Fibroblast of skin of right quadriceps (primary cell): Measurements from ENCODE around the gene WNT1.

Experiments
- DNase-seq: peaks from one replicate; pipeline ENCODE4 v3.0.0-alpha.2; 2013

Gene WNT1

GRCh38 chr12:48981757-48982157, 3.6 kb downstream of the WNT1 start:
- DNase-seq = no peak

DNA sequence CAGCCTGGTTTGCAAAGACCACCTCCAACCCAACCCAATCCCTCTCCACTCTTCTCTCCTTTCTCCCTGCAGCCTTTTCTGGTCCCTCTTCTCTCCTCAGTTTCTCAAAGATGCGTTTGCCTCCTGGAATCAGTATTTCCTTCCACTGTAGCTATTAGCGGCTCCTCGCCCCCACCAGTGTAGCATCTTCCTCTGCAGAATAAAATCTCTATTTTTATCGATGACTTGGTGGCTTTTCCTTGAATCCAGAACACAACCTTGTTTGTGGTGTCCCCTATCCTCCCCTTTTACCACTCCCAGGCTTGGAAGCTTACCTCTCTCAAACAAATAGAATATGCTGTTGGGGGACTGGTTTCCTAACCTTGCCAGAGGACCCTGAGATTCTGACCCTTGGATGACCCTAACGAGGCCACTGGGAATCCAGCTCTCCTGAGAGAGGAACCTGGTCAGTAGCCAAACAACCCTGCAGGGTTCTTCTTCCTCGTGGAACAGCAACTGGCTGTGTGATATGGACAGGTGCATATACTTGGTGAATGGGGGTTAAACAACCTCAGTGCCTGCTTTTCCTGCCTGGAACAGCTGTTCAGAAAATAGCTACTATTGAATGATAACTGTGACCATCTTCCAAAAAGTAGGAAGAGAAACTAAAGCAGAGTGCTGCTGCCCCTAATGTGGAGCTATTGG, 4.4 kb downstream of the WNT1 start:
- DNase-seq = no peak

DNA sequence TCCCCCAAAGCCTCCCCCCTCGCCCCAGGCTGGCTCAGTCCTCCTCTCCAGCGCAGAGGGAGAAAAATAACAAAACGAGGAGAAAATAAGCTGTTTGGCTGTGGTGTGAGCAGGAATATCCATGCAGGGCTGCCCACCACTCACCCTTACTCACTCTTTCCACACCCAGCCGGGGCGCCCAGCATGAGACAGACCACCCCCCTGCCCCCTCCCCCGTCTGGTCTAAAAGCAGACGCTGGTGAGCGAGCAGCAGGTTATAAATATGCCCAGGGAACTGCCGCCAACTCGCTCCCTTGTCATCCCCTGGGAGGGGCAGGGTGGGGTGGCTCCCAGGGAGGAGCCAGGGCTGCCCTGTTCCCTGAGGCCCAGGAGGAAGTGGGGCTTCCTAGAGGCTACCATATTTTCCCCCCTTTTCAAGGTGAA, 7.4 kb downstream of the WNT1 start:
- no peak for DNase-seq

- DNase-seq = no peak
Observed at GRCh38 chr12:48985901-48986300, 7.8 kb downstream of the WNT1 start.

DNA sequence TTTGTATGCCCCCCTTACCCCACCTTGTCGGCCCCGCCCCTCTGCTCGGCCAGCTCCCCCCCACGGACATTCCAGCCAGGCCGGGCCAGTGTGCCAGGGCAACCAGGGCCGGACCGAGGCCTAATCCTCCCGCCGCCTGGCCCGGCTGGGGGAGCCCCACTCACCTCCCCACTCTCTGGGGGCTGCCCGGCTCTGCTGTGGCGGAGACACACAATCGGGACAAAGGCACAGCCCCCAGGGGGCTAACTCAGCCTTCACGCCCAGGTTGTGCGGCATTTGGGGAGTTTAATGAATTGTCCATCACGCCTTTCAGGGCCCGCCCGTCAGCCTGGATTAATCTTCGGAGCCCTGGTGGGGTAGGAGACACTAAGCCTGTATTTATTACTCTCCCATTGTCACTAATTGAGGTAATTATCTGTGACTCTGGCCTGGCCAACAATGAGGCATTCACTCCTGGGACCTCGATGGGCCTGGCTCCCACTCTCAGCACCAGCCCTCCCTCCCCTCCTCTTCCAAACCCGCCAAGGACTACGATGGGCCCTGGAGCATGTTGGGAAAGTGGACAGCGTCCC, 8.7 kb downstream of the WNT1 start:
- DNase-seq = no peak

DNA sequence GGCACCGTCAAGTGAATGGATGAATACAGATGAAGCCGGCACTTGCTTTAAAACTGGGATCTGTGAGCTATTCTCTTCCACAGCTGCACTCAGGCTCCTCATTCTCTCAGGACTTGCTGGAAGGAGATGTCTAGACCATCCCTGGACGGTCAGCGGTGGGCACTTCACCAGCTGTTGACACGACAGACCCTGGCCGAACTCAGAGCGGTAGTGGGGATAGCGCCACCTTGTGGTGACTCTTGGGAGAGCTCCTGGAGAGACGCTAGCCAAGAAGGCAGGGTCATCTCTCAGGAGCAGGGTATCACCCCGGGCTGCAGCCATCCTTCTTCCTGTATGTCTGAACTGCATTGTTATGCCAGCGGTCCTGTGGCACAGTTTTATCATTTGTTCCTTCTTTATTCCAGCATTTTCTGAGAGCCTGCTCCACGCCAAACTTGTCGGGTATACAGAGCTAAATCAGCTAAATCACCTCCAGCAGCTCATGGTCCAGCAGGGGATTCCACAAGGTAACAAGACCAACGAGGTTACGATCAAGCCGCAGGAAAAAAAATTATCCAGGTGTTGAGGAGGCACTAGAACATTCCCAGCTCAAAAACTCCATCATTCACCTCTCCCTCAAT, 10.0 kb downstream of the WNT1 start:
- no peak for DNase-seq

- no peak for DNase-seq
Observed at GRCh38 chr12:48990552-48990951, 12.4 kb downstream of the WNT1 start.

DNA sequence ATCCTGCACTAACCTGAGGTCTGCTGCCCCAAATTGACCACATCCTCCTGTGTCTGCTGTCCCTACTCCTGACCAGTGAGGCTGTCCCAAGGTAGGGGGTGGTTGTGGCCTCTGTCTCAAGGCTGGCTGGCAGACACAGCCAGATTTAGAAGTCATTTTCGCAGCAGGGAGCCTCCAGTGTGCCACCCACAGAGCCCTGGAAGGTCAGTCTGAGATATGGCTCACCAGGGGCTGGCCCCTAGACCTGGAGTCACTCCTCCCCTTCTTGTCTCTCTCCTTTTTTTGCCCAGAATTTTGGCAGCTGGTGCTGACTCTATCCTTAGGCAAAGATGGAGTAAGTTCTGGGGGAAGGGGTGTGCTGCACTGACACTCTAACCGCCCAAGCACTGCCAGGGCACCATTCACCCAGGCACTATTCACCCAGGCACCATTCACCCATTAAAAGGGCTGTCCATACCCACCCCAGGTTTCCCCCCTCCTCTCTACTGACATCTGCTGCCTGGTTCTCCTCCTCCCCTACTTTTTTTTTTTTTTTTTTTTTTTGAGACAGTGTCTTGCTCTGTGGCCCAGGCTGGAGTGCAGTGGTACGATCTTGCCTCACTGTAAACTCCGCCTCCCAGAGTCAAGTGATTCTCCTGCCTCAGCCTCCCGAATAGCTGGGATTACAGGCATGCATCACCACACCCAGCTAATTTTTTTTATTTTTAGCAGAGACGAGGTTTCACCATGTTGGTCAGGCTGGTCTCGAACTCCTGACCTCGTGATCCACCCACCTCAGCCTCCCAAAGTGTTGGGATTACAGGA, 13.3 kb downstream of the WNT1 start:
- DNase-seq = no peak

DNA sequence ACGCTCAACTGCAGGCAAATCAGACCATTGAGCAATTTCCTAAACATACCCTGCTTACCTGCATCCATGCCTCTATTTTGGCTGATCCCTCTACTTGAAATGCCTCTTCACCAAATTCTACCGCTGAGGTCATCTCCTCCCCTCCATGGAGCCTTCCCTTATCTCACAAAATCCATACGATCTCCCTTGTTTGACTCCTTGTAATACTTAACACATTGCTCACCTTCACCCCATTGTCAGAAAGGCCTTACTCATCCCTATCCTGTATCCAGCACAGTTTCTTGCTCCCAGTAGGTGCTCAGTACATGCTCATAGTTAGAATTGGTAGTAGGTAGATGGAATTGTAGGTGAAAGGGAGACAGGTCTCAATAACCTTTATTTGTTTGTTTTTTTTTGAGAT, 15.7 kb downstream of the WNT1 start:
- no peak for DNase-seq

- DNase-seq = no peak
Observed at GRCh38 chr12:48994224-48995085, 16.3 kb downstream of the WNT1 start.

DNA sequence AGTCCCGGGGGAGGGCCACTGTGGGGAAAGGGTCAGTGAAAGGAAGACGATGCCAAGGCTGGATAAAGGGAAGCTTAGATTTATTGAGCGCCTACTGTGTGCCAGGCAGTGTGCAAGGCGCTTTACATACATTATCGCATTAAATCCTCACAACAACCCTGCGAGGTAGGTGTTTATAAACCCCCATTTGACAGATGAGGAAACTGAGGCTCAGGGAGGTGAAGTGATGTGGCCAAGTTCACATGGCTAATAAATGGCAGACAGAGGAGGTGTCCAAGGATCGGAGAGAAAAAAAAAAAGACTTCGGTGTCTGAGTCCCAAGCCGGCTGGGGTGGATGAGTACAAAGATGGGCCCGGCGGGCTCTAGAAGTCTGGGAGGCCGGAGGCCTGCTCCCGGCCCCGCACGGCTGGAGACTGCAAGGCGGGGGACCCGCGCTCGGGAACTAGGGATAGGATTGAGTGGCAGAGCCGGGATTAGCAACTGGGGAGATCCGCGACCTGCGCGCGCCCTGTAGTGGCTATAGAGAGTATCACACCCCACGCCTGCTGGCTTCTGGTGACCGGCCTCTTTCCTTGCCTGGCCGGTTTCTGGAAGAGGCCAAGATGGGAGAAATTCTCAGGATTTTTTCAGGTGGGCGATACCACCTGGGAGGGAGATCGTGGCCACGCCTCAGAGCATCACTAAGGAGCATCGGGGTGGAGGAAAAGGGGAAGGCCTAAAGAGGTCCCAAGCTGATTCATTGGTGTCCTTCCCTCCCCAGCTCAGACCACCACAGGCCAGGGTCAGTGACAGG, 17.2 kb downstream of the WNT1 start:
- peak; percentile 78 for DNase-seq

DNA sequence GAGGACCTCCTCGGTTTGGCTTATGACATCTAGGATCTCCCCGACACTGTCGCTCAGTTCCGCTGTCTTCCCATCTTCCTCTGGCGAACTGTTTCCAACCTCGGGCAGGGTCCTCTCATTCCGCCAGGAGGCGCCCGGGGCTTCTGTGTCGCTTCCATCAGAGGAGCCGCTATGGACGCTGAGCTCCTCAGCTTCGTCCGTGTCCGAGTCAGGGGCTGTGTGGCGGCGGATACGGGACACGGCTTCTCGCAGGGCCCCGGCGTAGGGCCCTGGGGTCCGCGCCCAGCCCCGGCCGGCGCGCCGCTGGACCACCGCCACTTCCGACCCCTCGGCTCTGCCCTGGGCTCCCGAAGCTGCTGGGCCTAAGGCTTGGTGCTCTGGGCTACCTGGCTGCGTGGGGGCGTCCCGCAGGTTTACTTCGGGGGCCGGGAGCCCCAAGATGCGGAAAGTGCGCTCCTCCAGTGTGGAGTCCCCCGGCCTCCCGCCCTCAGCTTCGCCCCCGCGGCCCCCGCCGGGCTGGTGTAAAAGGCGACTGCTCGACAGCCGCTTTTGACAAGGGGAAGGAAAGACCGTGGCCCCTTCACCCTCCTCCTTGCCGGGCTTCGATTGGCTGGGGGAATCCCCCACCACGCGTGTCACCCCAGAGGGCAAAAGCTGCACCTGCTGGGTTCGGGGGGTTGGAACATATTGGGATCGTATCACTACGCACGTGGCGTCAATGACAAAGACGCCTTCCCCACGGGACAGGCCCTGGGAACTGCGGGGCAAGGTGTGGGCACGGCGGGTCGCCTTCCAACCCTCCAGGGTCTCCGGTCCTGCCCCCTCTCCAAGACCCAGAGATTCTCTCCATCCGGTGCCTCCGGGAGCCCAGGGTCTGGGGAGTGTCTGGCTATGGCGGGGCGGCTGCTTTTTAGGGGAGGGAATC, 18.9 kb downstream of the WNT1 start:
- peak; percentile 67 for DNase-seq

DNA sequence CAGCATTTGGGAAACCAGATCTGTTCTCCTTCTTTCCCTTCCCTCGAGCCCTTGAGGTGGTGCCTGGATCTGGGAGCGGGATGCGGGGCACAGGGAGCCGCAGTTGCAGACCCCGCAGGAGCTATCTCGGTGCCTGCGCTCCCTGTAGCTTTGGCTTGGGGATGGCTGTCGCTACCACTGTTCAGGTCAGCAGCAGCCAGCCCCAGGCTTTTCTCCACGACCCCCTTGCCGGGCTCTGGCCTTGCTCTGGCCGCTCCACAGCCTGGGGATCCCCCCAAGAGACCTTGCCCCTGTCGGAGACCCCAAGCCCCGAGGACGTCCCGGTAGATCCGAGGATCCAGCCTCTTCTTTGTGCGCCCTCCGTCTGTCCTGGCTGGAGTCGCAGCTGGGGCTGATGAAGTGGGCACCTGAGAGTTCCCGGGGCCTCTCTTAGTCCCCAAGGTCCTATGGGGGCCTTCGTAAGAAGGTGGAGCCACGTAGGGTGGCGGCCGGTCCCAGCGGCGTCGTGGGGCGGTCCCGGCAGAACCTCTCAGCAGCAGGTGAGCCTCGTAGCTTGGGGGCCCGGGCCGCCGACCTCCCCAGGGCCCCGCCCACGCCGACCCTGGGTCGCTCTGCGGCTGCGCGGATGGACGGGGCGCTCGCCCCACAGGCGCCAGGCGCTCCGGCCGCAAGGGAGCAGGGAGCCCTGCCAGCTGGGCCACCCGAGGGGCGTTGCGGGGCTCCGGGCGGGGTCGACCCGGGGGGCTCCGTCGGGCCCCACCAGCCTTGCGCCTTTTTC, 19.8 kb downstream of the WNT1 start:
- no peak for DNase-seq

DNA sequence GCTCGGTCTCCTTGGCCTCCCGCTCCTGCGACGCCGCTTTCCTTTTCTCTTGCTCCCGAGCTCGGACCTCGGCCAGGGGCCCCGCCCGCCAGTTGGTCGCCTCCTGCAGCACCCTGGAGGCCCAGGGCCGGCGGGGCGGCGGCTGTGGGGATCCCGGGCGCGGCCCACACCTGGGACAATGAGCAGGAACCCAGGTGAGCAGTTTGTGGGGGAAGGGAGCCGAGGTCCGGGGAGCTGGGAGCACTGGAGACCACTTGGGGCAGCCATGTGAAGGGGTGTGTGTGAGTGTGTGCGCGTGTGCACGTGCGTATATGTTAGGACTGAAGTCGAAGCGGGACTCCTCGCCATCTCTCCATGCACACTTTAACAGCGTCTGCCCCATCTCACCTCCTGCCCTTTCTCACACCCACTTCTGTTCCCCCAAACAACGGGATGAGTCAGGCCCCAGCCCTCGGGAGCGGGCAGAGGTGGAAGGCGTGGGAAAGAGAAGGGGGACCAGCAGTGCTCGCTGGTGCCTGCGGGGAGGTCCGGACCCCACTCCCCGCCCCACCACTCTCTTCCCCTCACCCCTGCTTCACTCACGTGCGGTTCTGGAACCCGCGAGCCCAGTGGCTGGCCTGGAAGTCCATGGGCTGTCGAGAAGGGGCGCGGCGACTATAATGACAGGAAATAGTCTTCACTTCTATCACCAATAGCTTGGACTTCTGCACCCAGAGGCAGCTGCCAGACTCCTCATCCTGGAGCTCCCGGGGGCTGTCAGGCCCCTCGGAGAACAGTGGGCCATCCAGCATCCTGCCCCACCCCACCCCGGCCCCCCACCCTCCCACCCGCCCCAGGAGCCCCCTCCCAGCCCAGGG, 20.6 kb downstream of the WNT1 start:
- DNase-seq = no peak

GRCh38 chr12:48999371-49000131, 21.4 kb downstream of the WNT1 start, which contains the start of gene DDN:
Gene DDN (minus strand): TSS chr12:48999375. CDS start chr12:48999287, 88 bp downstream.
- DNase-seq = peak; percentile 58

- DNase-seq = no peak
Observed at GRCh38 chr12:49000346-49000745, 22.2 kb downstream of the WNT1 start.

GRCh38 chr12:49008943-49009342, 30.8 kb downstream of the WNT1 start:
- DNase-seq = no peak

GRCh38 chr12:49010092-49010668, 32.1 kb downstream of the WNT1 start:
- no peak for DNase-seq
